ENCODE data around the gene HDAC2. TPM values are rescaled to one million over a fixed set of nuclear protein-coding genes. Genes with fewer than 3 reads are reported as not detected.

Gene HDAC2
- total RNA-seq, 1 donor from 2014 or later, result 104 TPM

- no peak for DNase-seq (ENCODE audit: low spot score)
- no peaks in the 10 kb centered on the region for H3K27me3 Mint-ChIP-seq (ENCODE audit: low read depth)
- H3K27ac Mint-ChIP-seq (ENCODE audit: unreplicated experiment), result no peak overlapping the region
- peaks cover 13% of the 10 kb centered on the region for H3K4me1 Mint-ChIP-seq (ENCODE audit: low read depth)
- peaks cover 3% of the 10 kb centered on the region for H3K36me3 Mint-ChIP-seq (ENCODE audit: low read depth)
- peaks cover 14% of the 10 kb centered on the region for H3K9me3 Mint-ChIP-seq (ENCODE audit: low read depth)
- H3K4me3 Mint-ChIP-seq (ENCODE audit: unreplicated experiment), result no peak overlapping the region
- no peak for TF ChIP-seq CTCF (IDR thresholded peaks at IDR 0.05)
Observed at GRCh38 chr6:113888956-113889630, 81.9 kb downstream of the HDAC2 start.

- TF ChIP-seq CTCF (IDR thresholded peaks at IDR 0.05), result no peak
- H3K27ac Mint-ChIP-seq (ENCODE audit: unreplicated experiment), result no peak overlapping the region
- no peaks in the 10 kb centered on the region for H3K27me3 Mint-ChIP-seq (ENCODE audit: low read depth)
- H3K4me1 Mint-ChIP-seq (ENCODE audit: low read depth), result peaks cover 7% of the 10 kb centered on the region
- H3K36me3 Mint-ChIP-seq (ENCODE audit: low read depth), result peaks cover 3% of the 10 kb centered on the region
- DNase-seq (ENCODE audit: low spot score), result no peak
- no peak overlapping the region for H3K4me3 Mint-ChIP-seq (ENCODE audit: unreplicated experiment)
- H3K9me3 Mint-ChIP-seq (ENCODE audit: low read depth), result peaks cover 14% of the 10 kb centered on the region
Observed at GRCh38 chr6:113888493-113888892, 82.5 kb downstream of the HDAC2 start.

GRCh38 chr6:113886512-113886911 lies 84.4 kb downstream of the HDAC2 start:
- TF ChIP-seq CTCF (IDR thresholded peaks at IDR 0.05), result no peak
- Mint-ChIP-seq H3K36me3 (ENCODE audit: low read depth) (peaks cover 1% of the 10 kb centered on the region), H3K9me3 (ENCODE audit: low read depth) (peaks cover 3% of the 10 kb centered on the region), H3K27ac (ENCODE audit: unreplicated experiment) (no peak overlapping the region), H3K27me3 (ENCODE audit: low read depth) (no peaks in the 10 kb centered on the region), H3K4me3 (ENCODE audit: unreplicated experiment) (no peak overlapping the region), H3K4me1 (ENCODE audit: low read depth) (peaks cover 11% of the 10 kb centered on the region)
- DNase-seq (ENCODE audit: low spot score), result no peak

GRCh38 chr6:113884011-113884410 lies 86.9 kb downstream of the HDAC2 start:
- H3K36me3 Mint-ChIP-seq (ENCODE audit: low read depth), result peaks cover 1% of the 10 kb centered on the region
- TF ChIP-seq CTCF (IDR thresholded peaks at IDR 0.05), result no peak
- H3K27me3 Mint-ChIP-seq (ENCODE audit: low read depth), result no peaks in the 10 kb centered on the region
- H3K27ac Mint-ChIP-seq (ENCODE audit: unreplicated experiment), result no peak overlapping the region
- H3K4me3 Mint-ChIP-seq (ENCODE audit: unreplicated experiment), result no peak overlapping the region
- H3K9me3 Mint-ChIP-seq (ENCODE audit: low read depth), result no peaks in the 10 kb centered on the region
- H3K4me1 Mint-ChIP-seq (ENCODE audit: low read depth), result peaks cover 18% of the 10 kb centered on the region
- DNase-seq (ENCODE audit: low spot score), result no peak

Other genes starting within 250 kb of the HDAC2 start
- gene MARCKS, start 113.8 kb downstream of the HDAC2 start, total RNA-seq, result 256 to 322 TPM (median 257 TPM) in 3 replicates